SIG-M5 treated with dmso at 0.1 percent for 504 hours (cell line): ENCODE data around the gene KLF9.

Source experiments
- DNase-seq: peaks from one replicate; lab custom pipeline; 2025; ENCODE audit not compliant: unreplicated experiment; lab: John Stamatoyannopoulos, UW

The KLF9 gene

DNA sequence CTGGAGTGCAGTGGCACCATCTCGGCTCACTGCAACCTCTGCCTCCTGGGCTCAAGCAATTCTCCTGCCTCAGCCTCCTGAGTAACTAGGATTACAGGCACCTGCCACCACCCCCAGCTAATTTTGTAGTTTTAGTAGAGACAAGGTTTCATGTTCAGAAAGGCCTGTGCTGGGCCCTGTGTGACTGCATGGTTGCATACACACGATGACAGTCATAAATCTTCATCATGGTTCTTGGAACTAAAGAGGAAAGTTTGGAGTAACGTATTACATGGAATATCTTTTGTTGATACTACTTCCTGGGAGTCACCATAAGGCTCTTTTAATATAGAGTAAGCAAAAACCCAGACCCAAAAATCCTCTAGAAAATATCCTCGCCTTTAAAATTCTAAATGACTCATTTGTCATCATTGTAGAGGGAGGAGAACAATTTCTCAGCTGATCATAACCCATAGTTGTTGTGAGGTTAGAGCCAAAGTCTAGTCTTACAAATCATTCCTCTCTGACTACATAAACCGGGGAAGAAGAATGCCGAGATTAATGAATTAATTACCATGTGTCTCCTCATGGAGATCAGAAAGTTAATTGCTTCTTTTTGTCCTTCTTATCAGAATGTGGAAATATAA lies 47.0 kb downstream of the KLF9 start:
- no peak for DNase-seq

DNA sequence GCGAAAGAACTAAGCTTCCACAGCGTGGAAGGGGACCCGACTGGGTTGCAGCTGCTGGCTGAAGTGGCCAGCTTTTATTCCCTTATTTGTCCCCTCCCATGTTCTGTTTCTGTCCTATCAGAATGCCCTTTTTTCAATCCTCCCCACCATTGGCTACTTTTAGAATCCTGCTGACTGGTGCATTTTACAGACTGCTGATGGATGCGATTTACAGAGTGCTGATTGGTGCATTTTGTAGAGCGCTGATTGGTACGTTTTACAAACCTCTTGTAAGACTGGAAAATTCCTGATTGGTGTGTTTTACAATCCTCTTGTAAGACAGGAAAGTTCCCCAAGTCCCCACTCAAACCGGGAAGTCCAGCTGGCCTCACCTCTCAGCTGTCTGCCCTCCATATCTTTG lies 50.7 kb downstream of the KLF9 start:
- DNase-seq: no peak

DNA sequence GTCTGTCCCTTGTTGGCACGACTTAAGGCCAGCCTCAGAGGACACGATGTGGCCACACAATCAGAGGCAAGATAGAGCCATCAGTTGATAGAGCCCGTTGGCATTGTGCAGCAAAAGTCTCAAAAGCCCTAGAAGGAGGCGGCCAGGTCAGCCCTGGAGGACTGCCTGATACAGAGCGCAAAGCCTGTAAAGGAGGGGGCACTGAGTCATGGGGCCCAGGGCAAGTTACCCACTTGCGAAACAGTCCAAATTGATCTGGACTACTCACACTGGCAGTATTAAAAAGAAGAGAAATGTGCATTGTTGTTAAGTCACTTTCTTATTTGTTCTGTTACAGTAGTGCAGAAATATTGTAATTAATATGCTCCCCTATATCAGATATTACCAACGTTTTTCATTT lies 51.5 kb downstream of the KLF9 start:
- no peak for DNase-seq

DNA sequence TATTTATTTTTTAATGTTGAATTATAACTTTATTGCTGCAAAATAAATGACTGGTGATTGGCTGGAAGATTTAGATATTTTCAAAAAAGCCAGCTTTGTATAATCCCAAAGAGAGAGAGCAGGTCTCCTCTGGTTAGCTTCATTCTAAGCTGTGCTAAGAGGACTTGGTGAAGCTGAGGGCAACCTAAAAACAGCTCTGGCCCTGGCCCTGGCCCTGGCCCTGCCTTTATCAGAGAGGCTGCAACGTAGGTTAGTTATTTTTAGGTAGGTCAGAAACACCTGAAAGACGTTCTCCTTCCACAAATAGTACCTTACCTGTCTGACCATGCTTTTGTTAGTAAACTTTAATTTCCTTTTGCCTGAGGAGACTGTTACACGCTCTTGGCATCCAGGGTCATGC lies 58.7 kb downstream of the KLF9 start:
- no peak for DNase-seq

DNA sequence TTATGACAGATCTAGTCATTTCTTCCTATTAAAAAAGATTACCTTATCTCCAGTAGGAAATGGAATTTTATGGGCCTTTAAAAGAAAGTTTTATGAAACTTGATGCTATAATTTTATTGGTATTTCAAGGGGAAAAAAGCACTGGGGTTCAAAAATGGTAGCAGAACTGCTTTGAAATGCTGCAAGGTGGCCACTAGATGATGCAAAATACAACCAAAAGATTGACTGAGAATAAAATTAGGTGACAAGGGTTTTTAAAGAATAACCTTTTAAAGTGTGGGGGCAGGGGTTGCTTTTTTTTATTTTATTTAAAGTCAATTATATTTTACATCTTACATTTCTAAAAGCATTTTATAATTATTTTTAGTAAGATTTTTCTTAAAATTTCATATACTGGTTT lies 61.7 kb downstream of the KLF9 start:
- DNase-seq: no peak

DNA sequence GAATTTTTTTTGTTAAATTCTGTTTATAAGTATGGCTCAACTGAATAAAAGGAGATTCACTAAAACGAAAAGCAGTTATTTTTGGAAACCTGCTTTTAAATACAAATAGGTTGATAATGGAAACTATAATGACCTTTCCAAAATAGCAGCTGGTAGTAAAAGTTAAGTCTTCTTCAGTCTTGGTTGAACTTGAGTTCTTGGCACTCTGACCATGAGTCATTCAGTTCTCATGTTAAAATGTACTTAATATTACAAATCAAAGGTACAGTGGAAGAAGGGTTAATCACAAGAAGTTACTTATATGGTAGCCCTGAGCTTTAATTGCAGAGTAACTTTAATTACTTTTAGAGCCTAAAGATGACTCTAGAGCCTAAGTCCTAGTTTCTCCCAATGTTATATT lies 62.1 kb downstream of the KLF9 start:
- DNase-seq: no peak

DNA sequence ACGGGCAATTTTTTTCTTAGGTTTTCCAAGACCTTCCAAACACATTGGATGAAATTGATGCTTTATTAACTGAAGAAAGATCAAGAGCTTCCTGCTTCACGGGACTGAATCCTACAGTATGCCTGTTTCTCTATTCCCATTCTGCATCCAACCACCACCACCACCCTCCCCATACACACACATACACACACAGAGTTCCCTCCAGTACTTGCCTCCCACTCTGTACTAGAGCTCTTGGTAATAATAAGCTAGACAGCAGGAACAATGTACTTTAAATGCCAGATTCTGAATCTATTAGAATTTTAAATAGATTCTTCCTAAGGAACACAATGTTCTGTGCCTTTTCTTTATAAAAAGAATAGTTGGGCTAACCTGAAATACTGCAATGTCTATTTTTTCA lies 67.4 kb downstream of the KLF9 start:
- DNase-seq: no peak

DNA sequence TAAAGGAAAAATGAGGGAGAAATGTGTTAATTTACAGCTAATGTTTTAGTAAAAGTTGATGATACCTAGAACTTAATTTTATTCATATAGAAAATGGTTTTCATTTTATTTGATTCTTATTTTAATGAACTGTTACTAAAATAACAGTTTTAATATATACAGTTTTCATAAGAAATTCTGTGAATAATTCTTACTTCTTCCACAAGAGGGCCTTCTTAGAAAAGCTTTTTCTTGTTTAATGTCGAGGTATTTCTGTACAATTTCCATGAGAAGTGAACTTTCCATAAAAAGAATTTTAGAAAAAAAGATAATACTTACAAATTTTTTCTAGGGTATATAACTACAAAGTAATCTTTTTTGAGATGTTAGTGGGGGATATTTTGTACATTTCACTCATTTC lies 73.9 kb downstream of the KLF9 start:
- DNase-seq: no peak
